RWPE2 (cell line): Measurements from ENCODE around the gene MAPK8.

Experiments used
- ATAC-seq: fragments of 200-7000 bp; cut with Tn5 transposase; 3 replicates; pipeline ENCODE4 v1.9.1; 2021; ENCODE audit warnings: low read depth
- DNase-seq: peaks from one replicate; pipeline ENCODE4 v3.0.0-alpha.2; 2020; ENCODE audit warnings: low spot score
- H3K27ac ChIP-seq: fragments of 450-650 bp; 2 replicates; pipeline ENCODE4 v1.5.1; 2017; ENCODE audit warnings: mild to moderate bottlenecking; ENCODE audit not compliant: poor library complexity, severe bottlenecking
- H3K27me3 ChIP-seq: fragments of 250-450 bp; sonication (Bioruptor Pico); 2 replicates; pipeline ENCODE4 v1.5.1; 2021; ENCODE audit warnings: mild to moderate bottlenecking, moderate library complexity; ENCODE audit not compliant: insufficient read depth, poor library complexity, severe bottlenecking
- H3K36me3 ChIP-seq: fragments of 250-450 bp; sonication (Bioruptor Pico); 2 replicates; pipeline ENCODE4 v1.5.1; 2020; ENCODE audit warnings: low read depth, mild to moderate bottlenecking, moderate library complexity
- H3K4me1 ChIP-seq: fragments of 250-450 bp; sonication (Bioruptor Pico); 2 replicates; pipeline ENCODE4 v1.5.1; 2021; ENCODE audit warnings: mild to moderate bottlenecking, moderate library complexity; ENCODE audit not compliant: insufficient read depth, poor library complexity, severe bottlenecking
- H3K4me3 ChIP-seq: fragments of 250-450 bp; sonication (Bioruptor Pico); 2 replicates; pipeline ENCODE4 v1.5.1; 2021; ENCODE audit warnings: mild to moderate bottlenecking, moderate library complexity; ENCODE audit not compliant: severe bottlenecking
- H3K9me3 ChIP-seq: fragments of 250-450 bp; sonication (Bioruptor Pico); 2 replicates; pipeline ENCODE4 v1.5.1; 2021; ENCODE audit warnings: mild to moderate bottlenecking, moderate library complexity; ENCODE audit not compliant: severe bottlenecking
- TF ChIP-seq, protein P1 (sequence below): fragments of 450-650 bp; IDR thresholded peaks from one replicate; pipeline ENCODE4 v1.5.1; 2017; ENCODE audit warnings: mild to moderate bottlenecking, moderate library complexity; ENCODE audit not compliant: poor library complexity, severe bottlenecking

Gene MAPK8

GRCh38 chr10:48299692-48300091 lies 6.8 kb upstream of the MAPK8 start:
- Histone ChIP-seq H3K4me1 (no peaks in the 10 kb centered on the region), H3K36me3 (no peaks in the 10 kb centered on the region), H3K4me3 (no peak overlapping the region), H3K27me3 (no peaks in the 10 kb centered on the region), H3K9me3 (no peaks in the 10 kb centered on the region), H3K27ac (no peak overlapping the region)
- TF ChIP-seq, protein P1, sequence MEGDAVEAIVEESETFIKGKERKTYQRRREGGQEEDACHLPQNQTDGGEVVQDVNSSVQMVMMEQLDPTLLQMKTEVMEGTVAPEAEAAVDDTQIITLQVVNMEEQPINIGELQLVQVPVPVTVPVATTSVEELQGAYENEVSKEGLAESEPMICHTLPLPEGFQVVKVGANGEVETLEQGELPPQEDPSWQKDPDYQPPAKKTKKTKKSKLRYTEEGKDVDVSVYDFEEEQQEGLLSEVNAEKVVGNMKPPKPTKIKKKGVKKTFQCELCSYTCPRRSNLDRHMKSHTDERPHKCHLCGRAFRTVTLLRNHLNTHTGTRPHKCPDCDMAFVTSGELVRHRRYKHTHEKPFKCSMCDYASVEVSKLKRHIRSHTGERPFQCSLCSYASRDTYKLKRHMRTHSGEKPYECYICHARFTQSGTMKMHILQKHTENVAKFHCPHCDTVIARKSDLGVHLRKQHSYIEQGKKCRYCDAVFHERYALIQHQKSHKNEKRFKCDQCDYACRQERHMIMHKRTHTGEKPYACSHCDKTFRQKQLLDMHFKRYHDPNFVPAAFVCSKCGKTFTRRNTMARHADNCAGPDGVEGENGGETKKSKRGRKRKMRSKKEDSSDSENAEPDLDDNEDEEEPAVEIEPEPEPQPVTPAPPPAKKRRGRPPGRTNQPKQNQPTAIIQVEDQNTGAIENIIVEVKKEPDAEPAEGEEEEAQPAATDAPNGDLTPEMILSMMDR, result no peak
- DNase-seq (no peak), ATAC-seq (no peak)

DNA sequence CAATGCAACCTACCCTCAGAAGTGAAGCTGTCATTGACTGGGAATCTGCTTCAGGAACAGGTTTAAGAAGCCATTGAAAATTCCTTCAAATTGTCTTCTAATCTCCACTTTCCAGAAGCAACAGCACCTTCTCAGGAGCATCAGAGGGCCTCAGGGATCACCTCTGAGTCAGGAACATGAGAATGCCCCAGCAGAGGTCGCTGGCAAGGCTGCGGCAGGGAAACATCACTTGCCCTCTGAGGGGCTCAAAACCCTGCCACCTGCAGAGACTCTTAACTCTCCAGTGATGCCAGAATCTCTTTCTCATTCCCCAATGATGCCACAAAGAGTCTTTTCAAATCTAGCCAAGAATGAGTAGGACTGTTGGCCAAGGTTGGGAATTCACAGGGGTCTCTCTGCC lies 5.9 kb upstream of the MAPK8 start:
- H3K27ac ChIP-seq, result no peak overlapping the region
- no peaks in the 10 kb centered on the region for H3K9me3 ChIP-seq
- no peaks in the 10 kb centered on the region for H3K36me3 ChIP-seq
- no peaks in the 10 kb centered on the region for H3K4me1 ChIP-seq
- TF ChIP-seq, protein P1, result no peak
- no peaks in the 10 kb centered on the region for H3K27me3 ChIP-seq
- DNase-seq (no peak), ATAC-seq (no peak)
- H3K4me3 ChIP-seq, result no peak overlapping the region

GRCh38 chr10:48302515-48303476 lies 3.7 kb upstream of the MAPK8 start:
- Histone ChIP-seq H3K27ac (no peak overlapping the region), H3K4me3 (no peak overlapping the region), H3K4me1 (peaks cover 3% of the 10 kb centered on the region), H3K9me3 (no peaks in the 10 kb centered on the region), H3K36me3 (no peaks in the 10 kb centered on the region), H3K27me3 (no peaks in the 10 kb centered on the region)
- ATAC-seq (no peak), DNase-seq (no peak)
- TF ChIP-seq, protein P1, result no peak

DNA sequence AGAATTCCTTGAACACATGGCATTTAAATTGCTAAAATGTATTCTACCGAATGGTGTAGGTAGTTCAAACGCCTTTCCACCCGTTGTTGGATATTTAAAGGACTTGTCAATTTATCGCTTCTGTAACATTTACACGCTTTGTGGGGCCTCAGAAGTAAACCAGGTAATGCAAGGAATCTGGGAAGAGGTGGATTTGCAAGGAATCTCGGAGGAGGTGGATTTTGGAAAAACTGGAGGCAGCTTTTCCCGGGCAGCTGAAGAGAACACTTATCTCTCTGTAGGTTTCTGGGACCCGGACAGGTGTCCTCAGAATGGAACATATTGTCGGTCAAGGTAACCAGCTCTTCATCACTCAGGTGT lies 592 bp upstream of the MAPK8 start:
- TF ChIP-seq, protein P1, result no peak
- Histone ChIP-seq H3K9me3 (no peaks in the 10 kb centered on the region), H3K27me3 (no peaks in the 10 kb centered on the region), H3K27ac (peak overlapping the region; percentile 49), H3K36me3 (peaks cover 3% of the 10 kb centered on the region), H3K4me3 (peak overlapping the region; percentile 98), H3K4me1 (peaks cover 30% of the 10 kb centered on the region)
- ATAC-seq (no peak), DNase-seq (no peak)
